Thyroid gland (tissue), 4 donors: ENCODE results near the gene HIVEP3. TPM values are rescaled to one million over a fixed set of nuclear protein-coding genes. Genes with fewer than 3 reads are reported as not detected.

Experiments
- DNase-seq, 2 donors: peaks; one replicate each; pipeline ENCODE4 v3.0.0-alpha.2; 2019
- H3K27ac ChIP-seq, 3 donors: fragments of 200-600 bp; sonication (generic); 1 replicate in 2 of 3; 2 replicates in 1 of 3; pipeline ENCODE4 v1.5.1; 2016 to 2019; ENCODE audit warnings: mild to moderate bottlenecking in 1 of 3, moderate library complexity in 1 of 3
- H3K27me3 ChIP-seq: fragments of 200-600 bp; sonication (generic); one replicate; pipeline ENCODE4 v1.5.1; 2019
- H3K36me3 ChIP-seq, 2 donors: fragments of 200-600 bp; sonication (generic); one replicate each; pipeline ENCODE4 v1.5.1; 2016 to 2019
- H3K4me1 ChIP-seq, 2 donors: fragments of 200-600 bp; sonication (generic); one replicate each; pipeline ENCODE4 v1.5.1; 2017 to 2019
- H3K4me3 ChIP-seq, 3 donors: fragments of 200-600 bp; sonication (generic); replicated peaks in 1 of 3; 1 replicate in 2 of 3; 2 replicates in 1 of 3; pipeline ENCODE4 v1.5.1; 2016; ENCODE audit warnings: mild to moderate bottlenecking in 1 of 3
- H3K9me3 ChIP-seq: fragments of 200-600 bp; sonication (generic); one replicate; pipeline ENCODE4 v1.5.1; 2017
- POLR2A ChIP-seq, 2 donors: fragments of 450-650 bp; IDR thresholded peaks; one replicate each; pipeline ENCODE4 v1.6.1; 2017; ENCODE audit warnings: antibody characterized with exemption in 2 of 2, mild to moderate bottlenecking in 2 of 2, moderate library complexity in 1 of 2
- WGBS, 2 donors: methylation state at CpG; one replicate each; pipeline ENCODE4 v1.1.5; 2017; 5-methylcytosine and 5-hydroxymethylcytosine counted together
- intact Hi-C: fragments of 100-400 bp; cut with DNase I; formaldehyde crosslinking; loops from one replicate; pipeline ENCODE4 v1.15.1; 2023
- total RNA-seq, 4 donors: library from RNA; depleted of rRNA; stranded (reverse); fragments of >200 nt; gene quantifications; one replicate each; pipeline ENCODE4 v1.2.3, GENCODE V29; 2016
- TF ChIP-seq, protein P1 (sequence below), 6 experiments: fragments of 200-600 bp in 3 of 6; fragments of 450-650 bp in 3 of 6; sonication (generic) in 3 of 6; IDR thresholded peaks; one replicate each; pipeline ENCODE4 v1.5.1; 2016 to 2019; ENCODE audit warnings: antibody characterized with exemption in 6 of 6, mild to moderate bottlenecking in 2 of 6, inconsistent platforms in 1 of 6, moderate library complexity in 1 of 6

HIVEP3 gene
- total RNA-seq, 4 donors from 2014 or later = 9.7 to 13.5 (median 12.5) TPM

DNA sequence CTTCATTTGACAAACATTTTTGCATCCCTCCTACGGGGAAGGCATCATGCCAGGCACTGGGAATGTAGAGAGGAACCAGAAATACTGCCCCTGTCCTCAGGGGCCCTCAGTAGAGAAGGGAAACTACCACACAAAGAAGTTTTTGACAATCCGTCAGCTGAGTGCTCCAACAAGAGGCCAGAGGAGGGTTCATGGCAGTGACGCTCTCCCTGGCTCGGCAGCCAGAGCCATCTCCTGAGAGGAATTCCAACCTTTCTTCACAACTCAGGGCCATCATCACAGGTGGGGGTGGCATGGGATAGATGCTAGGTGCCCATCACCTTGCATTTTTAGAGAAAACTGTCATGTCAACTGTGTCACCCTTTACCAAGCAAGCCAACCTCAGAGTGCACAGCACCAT lies 154.1 kb downstream of the HIVEP3 start:
- Histone ChIP-seq H3K4me3 (no peak overlapping the region), H3K36me3 (no peaks in the 10 kb centered on the region), H3K27me3 (no peaks in the 10 kb centered on the region), H3K4me1 (peaks cover 17 to 20% of the 10 kb centered on the region in 2 donors), H3K9me3 (no peaks in the 10 kb centered on the region), H3K27ac (no peak overlapping the region)
- intact Hi-C loops = no loop called here
- no peak for TF ChIP-seq POLR2A (IDR thresholded peaks at IDR 0.05)
- TF ChIP-seq, protein P1, sequence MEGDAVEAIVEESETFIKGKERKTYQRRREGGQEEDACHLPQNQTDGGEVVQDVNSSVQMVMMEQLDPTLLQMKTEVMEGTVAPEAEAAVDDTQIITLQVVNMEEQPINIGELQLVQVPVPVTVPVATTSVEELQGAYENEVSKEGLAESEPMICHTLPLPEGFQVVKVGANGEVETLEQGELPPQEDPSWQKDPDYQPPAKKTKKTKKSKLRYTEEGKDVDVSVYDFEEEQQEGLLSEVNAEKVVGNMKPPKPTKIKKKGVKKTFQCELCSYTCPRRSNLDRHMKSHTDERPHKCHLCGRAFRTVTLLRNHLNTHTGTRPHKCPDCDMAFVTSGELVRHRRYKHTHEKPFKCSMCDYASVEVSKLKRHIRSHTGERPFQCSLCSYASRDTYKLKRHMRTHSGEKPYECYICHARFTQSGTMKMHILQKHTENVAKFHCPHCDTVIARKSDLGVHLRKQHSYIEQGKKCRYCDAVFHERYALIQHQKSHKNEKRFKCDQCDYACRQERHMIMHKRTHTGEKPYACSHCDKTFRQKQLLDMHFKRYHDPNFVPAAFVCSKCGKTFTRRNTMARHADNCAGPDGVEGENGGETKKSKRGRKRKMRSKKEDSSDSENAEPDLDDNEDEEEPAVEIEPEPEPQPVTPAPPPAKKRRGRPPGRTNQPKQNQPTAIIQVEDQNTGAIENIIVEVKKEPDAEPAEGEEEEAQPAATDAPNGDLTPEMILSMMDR (IDR thresholded peaks at IDR 0.05) = no peak
- DNase-seq = peak in 1 of 2 donors; percentile 30
- 40 to 52% methylated on average over 4 of the region's 4 CpGs for WGBS, 2 donors

DNA sequence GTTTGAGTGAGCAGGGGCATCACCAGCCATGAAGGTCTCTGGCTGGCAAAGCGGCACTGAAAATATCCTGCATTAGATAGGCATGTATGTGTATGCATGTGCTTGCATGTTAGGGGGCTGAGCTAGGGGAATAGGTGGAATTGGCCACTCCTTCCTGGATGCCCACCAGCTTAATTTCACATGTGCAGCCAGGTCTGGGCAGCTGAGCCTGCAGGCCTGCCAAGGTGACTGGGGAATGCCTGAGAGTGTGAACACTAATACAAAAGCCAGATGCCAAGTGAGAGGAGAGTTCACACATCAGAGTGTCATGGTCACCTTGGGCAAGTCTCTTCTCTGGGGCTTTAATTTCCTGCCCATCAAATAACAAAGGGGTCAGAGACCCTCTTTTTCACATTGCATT lies 155.9 kb downstream of the HIVEP3 start:
- Histone ChIP-seq H3K27ac (no peak overlapping the region), H3K27me3 (no peaks in the 10 kb centered on the region), H3K36me3 (no peaks in the 10 kb centered on the region), H3K9me3 (no peaks in the 10 kb centered on the region), H3K4me1 (peaks cover 9 to 14% of the 10 kb centered on the region in 2 donors), H3K4me3 (no peak overlapping the region)
- intact Hi-C loops = no loop called here
- TF ChIP-seq, protein P1 (IDR thresholded peaks at IDR 0.05) = no peak
- no peak for TF ChIP-seq POLR2A (IDR thresholded peaks at IDR 0.05)
- DNase-seq = no peak
- 100% methylated on average over 1 of the region's 1 CpG for WGBS, 2 donors

DNA sequence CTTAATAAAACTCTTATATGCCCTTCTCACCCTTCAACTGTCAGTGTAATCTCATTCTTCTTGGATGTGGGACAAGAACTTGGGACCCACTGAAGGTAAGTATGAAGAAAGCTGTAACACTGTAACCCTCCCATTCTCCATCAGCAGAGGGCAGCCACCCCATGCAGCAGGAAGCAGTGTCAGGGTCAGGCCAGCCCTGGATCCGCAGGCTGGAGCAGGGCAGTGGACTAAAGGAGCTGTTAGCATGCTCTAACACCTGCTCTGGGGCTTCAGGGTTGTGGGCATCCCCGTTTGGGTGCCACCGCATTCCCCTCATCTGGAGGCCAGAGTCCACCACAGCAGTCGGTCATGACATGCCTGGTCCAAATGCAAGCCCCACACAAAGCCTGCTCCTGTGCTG lies 156.5 kb downstream of the HIVEP3 start:
- Histone ChIP-seq H3K4me1 (peaks cover 7 to 9% of the 10 kb centered on the region in 2 donors), H3K27ac (no peak overlapping the region), H3K27me3 (no peaks in the 10 kb centered on the region), H3K36me3 (no peaks in the 10 kb centered on the region), H3K4me3 (no peak overlapping the region), H3K9me3 (no peaks in the 10 kb centered on the region)
- intact Hi-C loops = no loop called here
- DNase-seq = no peak
- WGBS, 2 donors = 50 to 100% methylated on average over 1 to 2 of the region's 4 CpGs
- no peak for TF ChIP-seq POLR2A (IDR thresholded peaks at IDR 0.05)
- TF ChIP-seq, protein P1 (IDR thresholded peaks at IDR 0.05) = no peak

DNA sequence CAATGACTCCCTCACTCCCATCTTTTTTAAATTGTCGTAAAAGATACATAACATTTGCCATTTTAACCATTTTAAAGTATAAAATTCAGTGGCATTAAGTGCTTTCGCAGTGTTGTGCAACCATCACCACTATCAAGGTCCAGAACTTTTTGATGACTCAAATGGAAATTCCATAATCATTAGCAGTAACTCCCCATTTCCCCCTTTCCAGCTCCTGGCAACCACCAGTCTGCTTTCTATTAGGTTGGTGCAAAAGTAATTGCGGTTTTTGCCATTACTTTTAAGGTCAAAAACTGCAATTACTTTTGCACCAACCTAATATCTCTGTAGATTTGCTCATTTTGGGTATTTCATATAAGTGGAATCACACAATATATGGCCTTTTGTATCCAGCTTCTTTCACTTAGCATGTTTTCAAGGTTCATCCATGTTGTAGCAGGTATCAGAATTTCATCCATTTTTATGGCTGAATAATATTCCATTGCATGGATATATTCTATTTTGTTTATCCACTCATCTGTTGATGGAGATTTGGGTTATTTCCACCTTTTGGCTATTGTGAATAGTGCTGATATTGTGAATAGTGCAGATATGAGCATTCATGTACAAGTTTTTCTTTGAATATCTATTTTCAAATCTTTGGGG lies 159.7 kb downstream of the HIVEP3 start:
- no peak for DNase-seq
- no peak for TF ChIP-seq POLR2A (IDR thresholded peaks at IDR 0.05)
- TF ChIP-seq, protein P1 (IDR thresholded peaks at IDR 0.05) = no peak
- H3K4me3 ChIP-seq = no peak overlapping the region
- H3K27me3 ChIP-seq = no peaks in the 10 kb centered on the region
- H3K9me3 ChIP-seq = no peaks in the 10 kb centered on the region
- no peaks in the 10 kb centered on the region for H3K4me1 ChIP-seq
- intact Hi-C loops = no loop called here
- WGBS, 2 donors = 94 to 95% methylated on average over 3 of the region's 3 CpGs
- no peak overlapping the region for H3K27ac ChIP-seq
- no peaks in the 10 kb centered on the region for H3K36me3 ChIP-seq

DNA sequence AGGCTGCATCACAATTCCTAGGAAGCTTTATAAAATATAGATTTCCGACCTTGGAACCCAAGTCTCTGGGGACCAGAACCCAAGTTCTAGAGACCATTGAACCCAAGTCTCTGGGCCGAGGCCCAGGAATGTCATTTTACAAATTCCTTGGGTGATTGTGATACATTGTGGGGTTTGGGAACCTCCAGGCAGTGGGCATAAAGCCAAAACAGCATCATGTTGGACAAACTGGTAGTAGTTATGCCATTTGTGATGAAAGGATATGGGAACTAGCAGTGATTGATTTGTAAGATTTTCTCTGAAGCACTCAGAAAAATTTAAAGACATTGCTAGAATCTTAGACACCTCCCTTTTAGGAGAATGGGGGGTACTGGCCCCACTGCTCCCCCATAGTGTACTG lies 160.2 kb downstream of the HIVEP3 start:
- H3K9me3 ChIP-seq = no peaks in the 10 kb centered on the region
- no peak overlapping the region for H3K27ac ChIP-seq
- no peaks in the 10 kb centered on the region for H3K4me1 ChIP-seq
- intact Hi-C loops = no loop called here
- no peaks in the 10 kb centered on the region for H3K27me3 ChIP-seq
- no peak overlapping the region for H3K4me3 ChIP-seq
- no peak for TF ChIP-seq POLR2A (IDR thresholded peaks at IDR 0.05)
- TF ChIP-seq, protein P1 (IDR thresholded peaks at IDR 0.05) = no peak
- 78 to 100% methylated on average over 2 of the region's 2 CpGs for WGBS, 2 donors
- no peaks in the 10 kb centered on the region for H3K36me3 ChIP-seq
- no peak for DNase-seq
